ENCODE measurements around the gene FAM200B. TPM values are rescaled to one million over a fixed set of nuclear protein-coding genes. Genes with fewer than 3 reads are reported as not detected.
A peak's percentile ranks its signal among the peaks of the same experiment; 100 is the strongest.

FAM200B gene
- total RNA-seq, 1 experiment from 2014 or later, result 22.6 TPM

- H3K27ac Mint-ChIP-seq (ENCODE audit: unreplicated experiment), result peak overlapping the region; percentile 73
- H3K9me3 Mint-ChIP-seq (ENCODE audit: low read depth, unreplicated experiment), result no peaks in the 10 kb centered on the region
- TF ChIP-seq CTCF (IDR thresholded peaks at IDR 0.05; ENCODE audit: unreplicated experiment), result no peak
- DNase-seq, result no peak
- BruUV-seq (replicated peaks), result no TSS peak
- peaks cover 16% of the 10 kb centered on the region for H3K36me3 Mint-ChIP-seq (ENCODE audit: insufficient read depth, unreplicated experiment)
- CTCF ChIA-PET, result no interaction called here
- no peaks in the 10 kb centered on the region for H3K27me3 Mint-ChIP-seq (ENCODE audit: unreplicated experiment)
- H3K4me3 Mint-ChIP-seq (ENCODE audit: low read depth, unreplicated experiment), result no peak overlapping the region
- intact Hi-C loops (cut with micrococcal nuclease; ENCODE audit: unreplicated experiment), result no loop called here
- H3K4me1 Mint-ChIP-seq (ENCODE audit: low read depth, unreplicated experiment), result peaks cover 45% of the 10 kb centered on the region
Measured at GRCh38 chr4:15691346-15692135, 9.9 kb downstream of the FAM200B start.

GRCh38 chr4:15692602-15693001, 11.0 kb downstream of the FAM200B start:
- no peaks in the 10 kb centered on the region for H3K27me3 Mint-ChIP-seq (ENCODE audit: unreplicated experiment)
- peaks cover 45% of the 10 kb centered on the region for H3K4me1 Mint-ChIP-seq (ENCODE audit: low read depth, unreplicated experiment)
- no peak overlapping the region for H3K4me3 Mint-ChIP-seq (ENCODE audit: low read depth, unreplicated experiment)
- H3K36me3 Mint-ChIP-seq (ENCODE audit: insufficient read depth, unreplicated experiment), result peaks cover 15% of the 10 kb centered on the region
- H3K9me3 Mint-ChIP-seq (ENCODE audit: low read depth, unreplicated experiment), result peaks cover 4% of the 10 kb centered on the region
- CTCF ChIA-PET, result no interaction called here
- peak overlapping the region; percentile 0 for H3K27ac Mint-ChIP-seq (ENCODE audit: unreplicated experiment)
- intact Hi-C loops (cut with micrococcal nuclease; ENCODE audit: unreplicated experiment), result no loop called here
- BruUV-seq (replicated peaks), result no TSS peak
- TF ChIP-seq CTCF (IDR thresholded peaks at IDR 0.05; ENCODE audit: unreplicated experiment), result no peak
- no peak for DNase-seq

- Mint-ChIP-seq H3K27me3 (ENCODE audit: unreplicated experiment) (no peaks in the 10 kb centered on the region), H3K4me3 (ENCODE audit: low read depth, unreplicated experiment) (peak overlapping the region; percentile 58), H3K27ac (ENCODE audit: unreplicated experiment) (peak overlapping the region; percentile 99), H3K36me3 (ENCODE audit: insufficient read depth, unreplicated experiment) (peaks cover 15% of the 10 kb centered on the region), H3K4me1 (ENCODE audit: low read depth, unreplicated experiment) (peaks cover 45% of the 10 kb centered on the region), H3K9me3 (ENCODE audit: low read depth, unreplicated experiment) (peaks cover 4% of the 10 kb centered on the region)
- BruUV-seq (replicated peaks), result TSS peak; percentile 42
- peak; percentile 16 for DNase-seq
- TF ChIP-seq CTCF (IDR thresholded peaks at IDR 0.05; ENCODE audit: unreplicated experiment), result no peak
- CTCF ChIA-PET, result interaction anchor here (1.1 kb wide), 2 partner anchors 12 to 28 kb away, joined by 3 to 5 read pairs; no protein-coding TSS in a partner anchor
- intact Hi-C loops (cut with micrococcal nuclease; ENCODE audit: unreplicated experiment), result no loop called here
Measured at GRCh38 chr4:15694431-15694830, 12.8 kb downstream of the FAM200B start.

GRCh38 chr4:15695240-15695699, 13.6 kb downstream of the FAM200B start:
- intact Hi-C loops (cut with micrococcal nuclease; ENCODE audit: unreplicated experiment), result no loop called here
- H3K36me3 Mint-ChIP-seq (ENCODE audit: insufficient read depth, unreplicated experiment), result peaks cover 15% of the 10 kb centered on the region
- DNase-seq, result peak; percentile 16
- no peak for TF ChIP-seq CTCF (IDR thresholded peaks at IDR 0.05; ENCODE audit: unreplicated experiment)
- no peaks in the 10 kb centered on the region for H3K27me3 Mint-ChIP-seq (ENCODE audit: unreplicated experiment)
- H3K9me3 Mint-ChIP-seq (ENCODE audit: low read depth, unreplicated experiment), result peaks cover 4% of the 10 kb centered on the region
- no TSS peak for BruUV-seq (replicated peaks)
- peak overlapping the region; percentile 99 for H3K27ac Mint-ChIP-seq (ENCODE audit: unreplicated experiment)
- H3K4me3 Mint-ChIP-seq (ENCODE audit: low read depth, unreplicated experiment), result peak overlapping the region; percentile 16
- H3K4me1 Mint-ChIP-seq (ENCODE audit: low read depth, unreplicated experiment), result peaks cover 41% of the 10 kb centered on the region
- CTCF ChIA-PET, result interaction anchor here (0.7 to 1.1 kb wide), 5 partner anchors 13 to 220 kb away, joined by 3 to 6 read pairs (median 4); no protein-coding TSS in a partner anchor

Data from Calu3 (cell line).